Choroid plexus epithelial cell (primary cell): ENCODE results near the gene TMA7.

Experiments used
- DNase-seq: peaks from one replicate; pipeline ENCODE4 v3.0.0-alpha.2; 2010; ENCODE audit warnings: low read depth
- H3K4me3 ChIP-seq: 2 replicates; pipeline ENCODE4 v1.5.1; 2011; ENCODE audit warnings: low read depth, mild to moderate bottlenecking, control low read depth, low read length, moderate library complexity
- TF ChIP-seq, protein P1 (sequence below): conservative IDR thresholded peaks from 2 replicates; pipeline ENCODE4 v1.5.1; 2011; ENCODE audit warnings: low read depth, mild to moderate bottlenecking, control low read depth, inconsistent platforms, low read length, moderate library complexity

The TMA7 gene

DNA sequence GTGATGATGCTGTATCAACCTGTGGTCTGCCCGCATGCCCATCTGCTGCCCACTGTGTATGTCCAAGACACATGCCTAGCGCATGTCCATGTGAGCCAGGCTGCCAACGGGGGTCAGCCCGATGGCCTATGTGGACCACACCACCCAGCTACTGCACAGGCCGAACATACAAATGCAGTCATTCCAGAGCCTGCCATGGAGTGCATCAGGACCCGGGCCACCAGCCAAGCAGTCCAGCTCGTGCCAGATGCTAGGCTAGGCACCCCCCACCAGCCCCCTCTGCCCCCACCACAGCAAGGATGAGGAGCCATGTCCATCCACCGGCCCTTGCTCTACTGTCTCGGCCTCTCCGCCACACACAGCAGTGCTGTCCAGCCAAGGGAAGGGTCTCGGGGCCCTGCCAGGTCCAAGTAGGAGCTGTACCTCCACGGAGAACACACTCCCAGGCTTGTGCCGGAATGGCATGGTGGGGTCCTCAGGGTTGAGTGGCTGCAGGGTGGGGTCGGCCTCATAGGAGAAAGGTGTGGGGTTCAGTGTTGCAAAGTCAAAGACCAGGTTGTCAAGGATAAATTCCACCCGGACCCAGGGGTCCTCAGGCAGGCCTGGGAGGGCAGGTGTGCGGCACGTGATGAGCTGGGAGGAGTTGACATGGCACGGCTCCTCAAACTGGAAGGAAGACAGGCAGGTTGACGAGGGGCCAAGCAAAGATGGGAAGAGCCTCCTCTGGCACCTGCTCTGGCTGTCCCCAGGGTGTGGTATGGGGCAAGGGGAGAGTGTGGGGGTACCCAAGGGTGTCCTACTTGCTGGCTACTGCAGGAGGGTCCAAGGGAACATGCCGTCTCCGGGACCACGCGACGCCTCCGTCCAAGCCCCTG lies 25.4 kb upstream of the TMA7 start:
- TF ChIP-seq, protein P1, sequence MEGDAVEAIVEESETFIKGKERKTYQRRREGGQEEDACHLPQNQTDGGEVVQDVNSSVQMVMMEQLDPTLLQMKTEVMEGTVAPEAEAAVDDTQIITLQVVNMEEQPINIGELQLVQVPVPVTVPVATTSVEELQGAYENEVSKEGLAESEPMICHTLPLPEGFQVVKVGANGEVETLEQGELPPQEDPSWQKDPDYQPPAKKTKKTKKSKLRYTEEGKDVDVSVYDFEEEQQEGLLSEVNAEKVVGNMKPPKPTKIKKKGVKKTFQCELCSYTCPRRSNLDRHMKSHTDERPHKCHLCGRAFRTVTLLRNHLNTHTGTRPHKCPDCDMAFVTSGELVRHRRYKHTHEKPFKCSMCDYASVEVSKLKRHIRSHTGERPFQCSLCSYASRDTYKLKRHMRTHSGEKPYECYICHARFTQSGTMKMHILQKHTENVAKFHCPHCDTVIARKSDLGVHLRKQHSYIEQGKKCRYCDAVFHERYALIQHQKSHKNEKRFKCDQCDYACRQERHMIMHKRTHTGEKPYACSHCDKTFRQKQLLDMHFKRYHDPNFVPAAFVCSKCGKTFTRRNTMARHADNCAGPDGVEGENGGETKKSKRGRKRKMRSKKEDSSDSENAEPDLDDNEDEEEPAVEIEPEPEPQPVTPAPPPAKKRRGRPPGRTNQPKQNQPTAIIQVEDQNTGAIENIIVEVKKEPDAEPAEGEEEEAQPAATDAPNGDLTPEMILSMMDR: no peak
- no peak for DNase-seq
- no peak overlapping the region for H3K4me3 ChIP-seq

DNA sequence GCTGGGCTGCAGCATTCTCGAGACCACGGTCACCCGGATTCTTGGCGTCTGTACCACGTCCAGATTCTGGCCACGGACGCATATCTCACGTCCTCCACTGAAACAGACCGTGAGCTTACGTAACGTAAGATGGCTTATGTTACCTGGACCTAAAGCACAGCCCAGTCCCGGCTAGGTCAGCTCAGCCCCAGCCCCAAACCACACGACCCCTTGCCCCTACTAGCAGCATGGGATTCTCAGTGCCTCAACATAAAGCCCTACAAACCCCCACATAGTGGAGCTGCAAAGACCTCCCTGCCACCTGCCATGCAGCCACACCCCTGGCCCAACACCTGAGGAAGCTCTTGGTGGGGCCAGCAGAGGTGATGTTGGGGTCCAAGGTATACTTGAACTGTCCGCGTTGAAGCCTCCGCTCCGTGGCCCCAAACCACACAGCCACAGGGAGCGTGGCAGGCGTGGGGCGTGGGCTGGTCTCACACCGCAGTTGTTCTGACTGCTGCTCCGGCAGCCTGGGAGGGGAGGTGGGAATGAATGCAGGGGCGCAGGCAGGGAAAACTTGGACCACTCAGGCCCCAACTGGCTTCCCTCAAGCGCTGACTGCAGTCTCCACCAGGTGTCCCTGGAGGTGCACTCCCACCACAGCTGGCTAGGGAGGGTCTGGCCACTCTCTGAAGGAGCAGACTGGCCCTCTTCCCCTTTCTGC lies 24.7 kb upstream of the TMA7 start:
- TF ChIP-seq, protein P1: peak; percentile 10
- no peak for DNase-seq
- H3K4me3 ChIP-seq: no peak overlapping the region

DNA sequence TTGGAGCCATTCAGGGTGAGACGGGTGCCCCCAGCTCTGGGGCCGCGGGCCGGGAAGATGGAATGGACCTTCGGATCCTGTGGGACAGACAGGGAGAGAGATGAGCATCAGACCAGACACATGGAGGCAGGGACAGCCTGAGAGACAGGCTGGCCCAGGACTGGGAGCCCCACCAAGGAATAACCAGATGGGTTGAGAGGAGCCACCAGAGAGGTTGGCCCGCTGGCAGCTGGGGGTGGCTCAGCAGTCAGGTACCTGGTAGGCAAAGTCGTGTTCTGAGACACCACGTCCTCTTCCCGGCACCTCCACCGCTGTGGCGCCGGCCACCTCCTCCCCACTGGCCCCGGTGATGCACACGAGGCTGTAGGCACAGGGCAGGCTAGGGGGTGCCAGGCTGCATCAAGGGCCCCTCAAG lies 24.0 kb upstream of the TMA7 start:
- TF ChIP-seq, protein P1: no peak
- no peak overlapping the region for H3K4me3 ChIP-seq
- DNase-seq: no peak

DNA sequence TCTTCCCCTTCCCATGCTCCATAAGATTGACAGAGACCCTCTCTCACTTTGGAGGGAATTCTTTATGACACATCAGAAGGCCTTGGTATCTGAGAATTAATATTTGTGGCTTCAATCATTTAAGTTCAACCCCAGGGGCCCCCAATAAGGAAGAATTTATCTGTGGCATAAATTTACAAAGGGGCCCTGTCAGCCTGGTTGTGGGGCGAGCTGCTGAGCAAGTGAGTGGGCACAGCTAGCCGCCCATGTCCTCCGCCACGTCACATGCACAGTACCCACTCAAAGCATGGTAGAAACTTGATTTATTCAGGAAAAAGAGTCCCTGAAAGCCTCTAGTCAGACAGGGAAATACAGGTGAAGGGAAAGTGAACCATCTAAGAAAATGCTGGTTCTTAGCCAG lies 23.5 kb upstream of the TMA7 start:
- TF ChIP-seq, protein P1: no peak
- no peak for DNase-seq
- no peak overlapping the region for H3K4me3 ChIP-seq

DNA sequence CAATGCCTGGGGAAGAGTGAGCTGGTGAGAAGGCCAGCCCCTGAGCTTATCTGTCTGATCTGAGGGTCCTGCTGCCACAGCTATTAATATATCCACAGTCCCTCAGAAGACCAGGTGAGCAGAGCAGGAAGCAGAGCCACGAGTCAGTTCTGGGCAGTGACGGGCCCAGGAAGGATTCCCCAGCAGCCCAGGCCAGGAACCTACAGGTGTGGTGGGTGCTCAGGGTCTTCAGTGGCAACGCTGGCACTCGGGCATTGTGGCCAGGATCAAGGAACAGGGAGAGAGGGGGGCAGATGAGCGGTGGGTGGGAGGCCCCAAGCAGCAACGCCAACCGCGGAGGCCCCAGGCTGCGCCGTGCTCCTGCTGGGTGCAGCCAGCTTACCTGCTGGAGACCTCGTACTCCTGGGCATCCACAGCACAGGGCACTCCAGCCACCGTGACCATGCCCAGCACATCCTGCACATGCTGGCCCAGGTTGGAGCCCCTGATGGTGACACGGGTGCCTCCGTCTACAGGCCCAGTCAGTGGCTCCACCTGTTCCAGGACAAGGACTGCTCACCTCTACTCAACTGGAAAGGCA lies 22.4 kb upstream of the TMA7 start:
- TF ChIP-seq, protein P1: no peak
- H3K4me3 ChIP-seq: no peak overlapping the region
- DNase-seq: no peak

DNA sequence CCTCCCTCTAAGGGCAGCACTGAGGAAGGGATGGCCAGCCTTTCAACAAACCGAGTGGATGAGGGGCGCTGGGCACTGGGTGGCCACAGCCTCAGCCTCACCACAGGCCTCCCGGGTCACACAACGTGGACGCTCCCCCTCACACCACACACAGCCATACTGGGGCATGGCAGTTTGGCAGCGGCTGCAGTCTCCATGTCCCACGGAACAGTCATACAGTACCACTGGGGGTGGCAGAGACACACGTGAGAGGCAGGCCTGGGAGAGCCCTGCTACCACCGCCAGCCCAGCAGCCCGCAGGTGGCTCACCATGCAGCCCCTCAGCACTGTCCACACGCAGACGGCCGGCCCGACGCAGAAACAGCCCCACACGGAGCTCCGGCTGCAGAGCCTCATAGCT lies 21.9 kb upstream of the TMA7 start:
- DNase-seq: no peak
- no peak overlapping the region for H3K4me3 ChIP-seq
- TF ChIP-seq, protein P1: no peak
